SK-N-SH treated with all-trans-retinoic acid at 6 μM for 48 hours (cell line): ENCODE results near the gene ANKFN1.

Experiments
- ATAC-seq: fragments of 200-7000 bp; cut with Tn5 transposase; 3 replicates; pipeline ENCODE4 v1.9.1; 2020; ENCODE audit warnings: mild to moderate bottlenecking, moderate library complexity
- ARNTL ChIP-seq: fragments of 450-650 bp; formaldehyde crosslinking; IDR thresholded peaks from 2 replicates; pipeline ENCODE4 v1.5.0; 2020; ENCODE audit warnings: low read depth, mild to moderate bottlenecking, moderate library complexity, borderline replicate concordance
- BACH2 ChIP-seq: fragments of 250-450 bp; sonication (Bioruptor Pico); IDR thresholded peaks from 2 replicates; pipeline ENCODE4 v1.9.0; 2021; ENCODE audit warnings: mild to moderate bottlenecking, borderline replicate concordance
- CREB5 ChIP-seq: fragments of 250-450 bp; sonication (Bioruptor Pico); IDR thresholded peaks from 2 replicates; pipeline ENCODE4 v1.5.1; 2020; ENCODE audit warnings: low read depth, mild to moderate bottlenecking, moderate library complexity
- CSDC2 ChIP-seq: fragments of 250-450 bp; sonication (Bioruptor Pico); IDR thresholded peaks from 2 replicates; pipeline ENCODE4 v1.5.0; 2020; ENCODE audit warnings: mild to moderate bottlenecking, moderate library complexity
- CSRNP3 ChIP-seq: fragments of 250-450 bp; sonication (Bioruptor Pico); IDR thresholded peaks from 2 replicates; pipeline ENCODE4 v1.5.1; 2021; ENCODE audit warnings: mild to moderate bottlenecking, moderate library complexity
- ESRRG ChIP-seq: fragments of 250-450 bp; sonication (Bioruptor Pico); IDR thresholded peaks from 2 replicates; pipeline ENCODE4 v1.6.1; 2021; ENCODE audit warnings: mild to moderate bottlenecking
- GLIS3 ChIP-seq: fragments of 250-450 bp; sonication (Bioruptor Pico); IDR thresholded peaks from 2 replicates; pipeline ENCODE4 v1.5.0; 2020; ENCODE audit warnings: mild to moderate bottlenecking, moderate library complexity
- ISL1 ChIP-seq: fragments of 250-450 bp; sonication (Bioruptor Pico); IDR thresholded peaks from 2 replicates; pipeline ENCODE4 v2.1.2; 2022; ENCODE audit warnings: mild to moderate bottlenecking, moderate library complexity
- OSR1 ChIP-seq: fragments of 250-450 bp; sonication (Bioruptor Pico); IDR thresholded peaks from 2 replicates; pipeline ENCODE4 v1.8.0; 2022; ENCODE audit warnings: moderate library complexity, mild to moderate bottlenecking, inconsistent platforms
- PATZ1 ChIP-seq: fragments of 250-450 bp; sonication (Bioruptor Pico); IDR thresholded peaks from 2 replicates; pipeline ENCODE4 v1.8.0; 2020; ENCODE audit warnings: mild to moderate bottlenecking, moderate library complexity, borderline replicate concordance
- POU6F1 ChIP-seq: fragments of 250-450 bp; sonication (Bioruptor Pico); IDR thresholded peaks from 2 replicates; pipeline ENCODE4 v1.8.0; 2021; ENCODE audit warnings: low read depth, mild to moderate bottlenecking, moderate library complexity, borderline replicate concordance
- PPARA ChIP-seq: fragments of 250-450 bp; sonication (Bioruptor Pico); IDR thresholded peaks from 2 replicates; pipeline ENCODE4 v1.5.0; 2020; ENCODE audit warnings: mild to moderate bottlenecking, borderline replicate concordance
- RARB ChIP-seq: fragments of 250-450 bp; sonication (Bioruptor Pico); IDR thresholded peaks from 2 replicates; pipeline ENCODE4 v1.8.0; 2021; ENCODE audit warnings: mild to moderate bottlenecking, moderate library complexity
- SNAI2 ChIP-seq: fragments of 250-450 bp; sonication (Bioruptor Pico); IDR thresholded peaks from 2 replicates; pipeline ENCODE4 v1.5.0; 2020; ENCODE audit warnings: mild to moderate bottlenecking, moderate library complexity
- TCF4 ChIP-seq: fragments of 250-450 bp; sonication (Bioruptor Pico); IDR thresholded peaks from 2 replicates; pipeline ENCODE4 v1.8.0; 2021; ENCODE audit warnings: mild to moderate bottlenecking, moderate library complexity, borderline replicate concordance
- TOX ChIP-seq: fragments of 250-450 bp; sonication (Bioruptor Pico); IDR thresholded peaks from 2 replicates; pipeline ENCODE4 v1.8.0; 2021; ENCODE audit warnings: mild to moderate bottlenecking, moderate library complexity, borderline replicate concordance
- ZC3H10 ChIP-seq: fragments of 250-450 bp; sonication (Bioruptor Pico); IDR thresholded peaks from 2 replicates; pipeline ENCODE4 v1.5.1; 2021; ENCODE audit warnings: mild to moderate bottlenecking, moderate library complexity
- ZFP3 ChIP-seq: fragments of 250-450 bp; sonication (Bioruptor Pico); IDR thresholded peaks from 2 replicates; pipeline ENCODE4 v1.5.0; 2020; ENCODE audit warnings: mild to moderate bottlenecking, moderate library complexity
- ZFP30 ChIP-seq: fragments of 450-650 bp; formaldehyde crosslinking; IDR thresholded peaks from 2 replicates; pipeline ENCODE4 v1.5.0; 2022; ENCODE audit warnings: mild to moderate bottlenecking, moderate library complexity
- ZNF565 ChIP-seq: fragments of 450-650 bp; formaldehyde crosslinking; conservative IDR thresholded peaks from 2 replicates; pipeline ENCODE4 v1.5.0; 2020; ENCODE audit warnings: low read depth, mild to moderate bottlenecking, moderate library complexity
- ZNF70 ChIP-seq: fragments of 450-650 bp; formaldehyde crosslinking; IDR thresholded peaks from 2 replicates; pipeline ENCODE4 v1.5.0; 2020; ENCODE audit warnings: mild to moderate bottlenecking, moderate library complexity
- ZNF8 ChIP-seq: fragments of 450-650 bp; formaldehyde crosslinking; IDR thresholded peaks from 2 replicates; pipeline ENCODE4 v1.5.0; 2020; ENCODE audit warnings: mild to moderate bottlenecking, moderate library complexity

Gene ANKFN1

GRCh38 chr17:56447171-56447570 is 293.9 kb downstream of the ANKFN1 start:
- no peak for ATAC-seq
- TF ChIP-seq ZNF8, result no peak
- TF ChIP-seq TCF4 (CRISPR knock-in tag), result no peak
- TF ChIP-seq PPARA (CRISPR knock-in tag), result no peak
- no peak for TF ChIP-seq CSRNP3 (CRISPR knock-in tag)
- TF ChIP-seq OSR1 (CRISPR knock-in tag), result no peak
- no peak for TF ChIP-seq SNAI2
- no peak for TF ChIP-seq PATZ1 (CRISPR knock-in tag)
- TF ChIP-seq ISL1, result no peak
- no peak for TF ChIP-seq RARB
- TF ChIP-seq ARNTL (CRISPR knock-in tag), result no peak
- no peak for TF ChIP-seq ZFP30 (CRISPR knock-in tag)
- no peak for TF ChIP-seq ZC3H10 (CRISPR knock-in tag)
- TF ChIP-seq TOX (CRISPR knock-in tag), result no peak
- no peak for TF ChIP-seq GLIS3 (CRISPR knock-in tag)
- no peak for TF ChIP-seq POU6F1 (CRISPR knock-in tag)
- no peak for TF ChIP-seq CREB5
- TF ChIP-seq ZFP3, result no peak
- TF ChIP-seq ESRRG (CRISPR knock-in tag), result no peak

- no peak for ATAC-seq
- TF ChIP-seq CSRNP3 (CRISPR knock-in tag) (no peak), CREB5 (no peak)
These were observed 295.1 kb downstream of the ANKFN1 start for GRCh38 chr17:56448371-56448770.

GRCh38 chr17:56449176-56449575 is 295.9 kb downstream of the ANKFN1 start:
- TF ChIP-seq TOX (CRISPR knock-in tag) (no peak), ESRRG (CRISPR knock-in tag) (no peak), CREB5 (no peak), PPARA (CRISPR knock-in tag) (no peak), CSRNP3 (CRISPR knock-in tag) (no peak), ISL1 (no peak), ZFP3 (no peak), ZNF70 (no peak), ARNTL (CRISPR knock-in tag) (no peak), CSDC2 (CRISPR knock-in tag) (no peak), ZNF565 (no peak), TCF4 (CRISPR knock-in tag) (no peak), GLIS3 (CRISPR knock-in tag) (no peak), OSR1 (CRISPR knock-in tag) (no peak), PATZ1 (CRISPR knock-in tag) (no peak), BACH2 (no peak), RARB (no peak), ZC3H10 (CRISPR knock-in tag) (no peak), SNAI2 (no peak)
- ATAC-seq, result no peak
